GM12878 (cell line): ENCODE data around the gene HS1BP3. TPM values are rescaled to one million over a fixed set of nuclear protein-coding genes. Genes with fewer than 3 reads are reported as not detected.

Source experiments
- IRF5 ChIP-seq: fragments of 450-650 bp; IDR thresholded peaks from 2 replicates; pipeline ENCODE4 v1.6.1; 2017; ENCODE audit warnings: borderline replicate concordance
- MXI1 ChIP-seq: fragments of 150-350 bp; IDR thresholded peaks from 2 replicates; pipeline ENCODE4 v1.6.1; 2011; ENCODE audit warnings: low read depth, mild to moderate bottlenecking, inconsistent platforms, low read length, improper control_type of control experiment
- TCF12 ChIP-seq: IDR thresholded peaks from 2 replicates; pipeline ENCODE4 v1.6.1; 2011; ENCODE audit warnings: low read depth, mild to moderate bottlenecking, low read length
- ZBED1 ChIP-seq: IDR thresholded peaks from 2 replicates; pipeline ENCODE4 v1.6.1; 2016; ENCODE audit warnings: borderline replicate concordance
- ZBTB40 ChIP-seq: fragments of 450-650 bp; IDR thresholded peaks from 2 replicates; pipeline ENCODE4 v1.6.1; 2016; ENCODE audit warnings: mild to moderate bottlenecking, moderate library complexity, borderline replicate concordance
- ZNF592 ChIP-seq: fragments of 450-650 bp; IDR thresholded peaks from 2 replicates; pipeline ENCODE4 v1.6.1; 2017; ENCODE audit warnings: mild to moderate bottlenecking, moderate library complexity
- ZZZ3 ChIP-seq: IDR thresholded peaks from 2 replicates; pipeline ENCODE4 v1.6.1; 2011; ENCODE audit warnings: low read depth; ENCODE audit not compliant: control insufficient read depth, insufficient read length
- polyA plus RNA-seq, 11 experiments: library from polyadenylated mRNA; depleted of rRNA in 4 of 11; unstranded in 6 of 11; stranded (reverse) in 5 of 11; fragments of >200 nt; fragmentation: Nextera tagmentation in 4 of 11; fragmentation: Illumina TruSeq in 1 of 11; extraction: Ambion mirVana in 4 of 11; extraction: Trizol in 1 of 11; gene quantifications; 1 replicate in 1 of 11; 2 replicates in 10 of 11; pipeline versions ENCODE4 v1.2.1 to v1.2.3, GENCODE V29; 2011 to 2016; ENCODE audit warnings: inconsistent platforms in 2 of 11, missing spikeins in 2 of 11, low read depth in 1 of 11
- total RNA-seq, 4 experiments: library from RNA; depleted of rRNA in 3 of 4; stranded (reverse); fragments of >200 nt in 3 of 4; fragmentation: Illumina TruSeq in 1 of 4; extraction: Trizol in 1 of 4; gene quantifications; 2 replicates each; pipeline versions ENCODE4 v1.2.1 to v1.2.3, GENCODE V29; 2013 to 2021

Gene HS1BP3
- total and polyA plus RNA-seq, 10 of the 15 experiments (the other 5 are each of a cell fraction or from before 2014, with no cell fraction given) = 0.47 to 7.2 (median 4.6) TPM

- TF ChIP-seq ZBTB40 = no peak
- no peak for TF ChIP-seq TCF12
- no peak for TF ChIP-seq IRF5
- TF ChIP-seq ZNF592 = no peak
- TF ChIP-seq MXI1 = no peak
- TF ChIP-seq ZZZ3 = no peak
- no peak for TF ChIP-seq ZBED1
These were observed 13.1 kb upstream of the HS1BP3 start (continued) for GRCh38 chr2:20664071-20664390.
